CD8-positive, alpha-beta memory T cell (primary cell): Measurements from ENCODE around the gene CST6. TPM values are rescaled to one million over a fixed set of nuclear protein-coding genes. Genes with fewer than 3 reads are reported as not detected.

Experiments used
- CTCF ChIA-PET: fragments of 350-600 bp; sonication (Branson Sonifier 250); formaldehyde crosslinking; loops from one replicate; lab custom pipeline; 2021; ENCODE audit warnings: antibody characterized with exemption; lab: Charles Lee
- POLR2A ChIA-PET: fragments of 350-600 bp; sonication (Branson Sonifier 250); formaldehyde crosslinking; loops from one replicate; lab custom pipeline; 2021; ENCODE audit warnings: antibody characterized with exemption; lab: Charles Lee
- DNase-seq, 5 donors: peaks; one replicate each; pipeline versions ENCODE4 v3.0.0 to v3.0.0-alpha.2; 2020 to 2022; ENCODE audit warnings: mixed read lengths in 1 of 5
- H3K27ac ChIP-seq: one replicate; pipeline ENCODE4 v1.7.0; 2013; ENCODE audit warnings: low read depth, mild to moderate bottlenecking, low read length, moderate library complexity
- H3K27me3 ChIP-seq: 2 replicates; pipeline ENCODE4 v1.7.0; 2013; ENCODE audit warnings: low read length, mild to moderate bottlenecking; ENCODE audit not compliant: insufficient read depth, poor library complexity, severe bottlenecking
- H3K36me3 ChIP-seq: 2 replicates; pipeline ENCODE4 v1.7.0; 2013; ENCODE audit warnings: mild to moderate bottlenecking, low read length, moderate library complexity; ENCODE audit not compliant: insufficient read depth
- H3K4me1 ChIP-seq: 2 replicates; pipeline ENCODE4 v1.7.0; 2013; ENCODE audit warnings: mild to moderate bottlenecking, low read length, moderate library complexity; ENCODE audit not compliant: insufficient read depth
- H3K4me3 ChIP-seq: 2 replicates; pipeline ENCODE4 v1.7.0; 2013; ENCODE audit warnings: mild to moderate bottlenecking, low read length
- H3K9me3 ChIP-seq: 2 replicates; pipeline ENCODE4 v1.7.0; 2013; ENCODE audit warnings: mild to moderate bottlenecking, low read length
- H3K27ac Mint-ChIP-seq, 8 donors: one replicate each; pipeline ENCODE4 v1.8.0; 2020 to 2021; ENCODE audit warnings: mixed read lengths in 8 of 8, mild to moderate bottlenecking in 6 of 8, inconsistent platforms in 3 of 8, moderate library complexity in 3 of 8
- H3K27me3 Mint-ChIP-seq, 2 donors: one replicate each; pipeline ENCODE4 v1.8.0; 2020 to 2021; ENCODE audit warnings: mixed read lengths in 2 of 2, mild to moderate bottlenecking in 1 of 2, moderate library complexity in 1 of 2
- H3K36me3 Mint-ChIP-seq, 3 donors: one replicate each; pipeline ENCODE4 v1.8.0; 2020 to 2021; ENCODE audit warnings: mixed read lengths in 3 of 3, inconsistent platforms in 1 of 3, mild to moderate bottlenecking in 1 of 3
- H3K4me1 Mint-ChIP-seq, 3 donors: one replicate each; pipeline ENCODE4 v1.8.0; 2020 to 2021; ENCODE audit warnings: mixed read lengths in 3 of 3, inconsistent platforms in 1 of 3, mild to moderate bottlenecking in 1 of 3
- H3K4me3 Mint-ChIP-seq, 7 donors: one replicate each; pipeline ENCODE4 v1.8.0; 2020 to 2021; ENCODE audit warnings: mixed read lengths in 7 of 7, mild to moderate bottlenecking in 6 of 7, moderate library complexity in 4 of 7, inconsistent platforms in 2 of 7
- H3K9me3 Mint-ChIP-seq, 5 donors: one replicate each; pipeline ENCODE4 v1.8.0; 2020 to 2022; ENCODE audit warnings: mixed read lengths in 5 of 5, mild to moderate bottlenecking in 3 of 5, moderate library complexity in 2 of 5, inconsistent platforms in 1 of 5
- polyA plus RNA-seq: library from polyadenylated mRNA; unstranded; fragments of 300-500 nt; fragmentation: Illumina TruSeq; gene quantifications from one replicate; pipeline ENCODE4 v1.2.3, GENCODE V29; 2021
- total RNA-seq, 2 experiments: library from RNA; stranded (reverse); gene quantifications; one replicate each; pipeline ENCODE4 v1.2.3, GENCODE V29; 2021

CST6 gene, protein sequence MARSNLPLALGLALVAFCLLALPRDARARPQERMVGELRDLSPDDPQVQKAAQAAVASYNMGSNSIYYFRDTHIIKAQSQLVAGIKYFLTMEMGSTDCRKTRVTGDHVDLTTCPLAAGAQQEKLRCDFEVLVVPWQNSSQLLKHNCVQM
- total RNA-seq (not detected), polyA plus RNA-seq (not detected)

DNA sequence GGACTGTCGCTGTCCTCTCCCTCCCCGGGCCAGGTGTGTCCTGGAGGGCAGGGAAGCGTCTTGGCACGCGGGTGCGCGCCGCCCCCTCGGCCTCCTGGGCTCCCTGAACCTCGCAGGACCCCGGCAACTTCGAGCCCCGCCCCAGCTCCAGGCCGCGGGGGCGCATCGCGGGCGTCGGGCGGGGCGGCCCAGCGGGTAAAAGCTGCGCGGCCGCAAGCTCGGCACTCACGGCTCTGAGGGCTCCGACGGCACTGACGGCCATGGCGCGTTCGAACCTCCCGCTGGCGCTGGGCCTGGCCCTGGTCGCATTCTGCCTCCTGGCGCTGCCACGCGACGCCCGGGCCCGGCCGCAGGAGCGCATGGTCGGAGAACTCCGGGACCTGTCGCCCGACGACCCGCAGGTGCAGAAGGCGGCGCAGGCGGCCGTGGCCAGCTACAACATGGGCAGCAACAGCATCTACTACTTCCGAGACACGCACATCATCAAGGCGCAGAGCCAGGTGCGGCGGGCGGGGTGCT lies at the start of gene CST6:
Gene CST6, plus strand, starts transcription at position 224 of the 519 bp plus-strand sequence. Its CDS starts 37 bp downstream, at position 261.
- H3K27ac ChIP-seq = no peak within 1 kb of the TSS
- H3K27ac Mint-ChIP-seq = no peak within 1 kb of the TSS
- H3K4me3 ChIP-seq = no peak within 1 kb of the TSS
- POLR2A ChIA-PET = no interaction called here
- H3K4me1 Mint-ChIP-seq = no peaks in the 10 kb centered on the region
- CTCF ChIA-PET = interaction anchor here (0.5 to 5.6 kb wide), 2 partner anchors 11 to 20 kb away, joined by 3 to 22 read pairs; no protein-coding TSS in a partner anchor
- no peaks in the 10 kb centered on the region for H3K36me3 ChIP-seq
- no peaks in the 10 kb centered on the region for H3K36me3 Mint-ChIP-seq
- H3K4me3 Mint-ChIP-seq = no peak within 1 kb of the TSS
- H3K27me3 ChIP-seq = peaks cover 16% of the 10 kb centered on the region
- DNase-seq = peak in 1 of 5 donors; percentile 6
- no peaks in the 10 kb centered on the region for H3K9me3 Mint-ChIP-seq
- H3K9me3 ChIP-seq = no peaks in the 10 kb centered on the region
- H3K27me3 Mint-ChIP-seq = peaks cover 16 to 28% of the 10 kb centered on the region in 2 donors
- H3K4me1 ChIP-seq = no peaks in the 10 kb centered on the region

DNA sequence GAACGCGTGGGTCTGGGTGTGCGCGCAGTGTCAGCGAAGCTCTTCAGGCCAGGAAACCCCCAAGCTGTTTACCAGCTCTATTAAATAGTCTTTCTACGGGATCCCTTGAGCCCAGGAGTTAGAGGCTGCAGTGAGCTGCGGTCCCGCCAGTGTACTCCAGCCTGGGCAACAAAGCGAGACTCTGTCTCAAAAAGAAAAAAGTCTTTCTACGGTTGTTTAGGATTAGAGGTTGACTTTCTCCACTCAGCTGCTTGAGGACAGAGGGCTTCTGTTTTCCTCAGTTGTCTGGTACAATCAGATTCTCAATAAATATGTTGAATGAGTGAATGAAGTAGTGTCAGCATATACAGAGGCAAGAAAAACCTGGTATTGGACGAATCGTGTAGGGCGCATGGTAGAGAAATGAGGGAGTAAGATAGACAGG lies 49.7 kb upstream of the CST6 start:
- no peaks in the 10 kb centered on the region for H3K27me3 ChIP-seq
- Mint-ChIP-seq H3K4me3 (peak overlapping the region; percentile 92 to 99 (median 97)), H3K9me3 (no peaks in the 10 kb centered on the region), H3K36me3 (peaks cover 3 to 53% (median 4%) of the 10 kb centered on the region in 3 donors), H3K27me3 (no peaks in the 10 kb centered on the region), H3K4me1 (peaks cover 27 to 48% (median 46%) of the 10 kb centered on the region in 3 donors), H3K27ac (peak overlapping the region; percentile 33 to 99 (median 95))
- H3K9me3 ChIP-seq = no peaks in the 10 kb centered on the region
- peak overlapping the region; percentile 99 for H3K4me3 ChIP-seq
- H3K27ac ChIP-seq = peak overlapping the region; percentile 69
- peaks cover 29% of the 10 kb centered on the region for H3K36me3 ChIP-seq
- H3K4me1 ChIP-seq = peaks cover 31% of the 10 kb centered on the region
- DNase-seq = no peak
- ChIA-PET POLR2A (interaction anchor here (0.5 kb wide), 1 partner anchor 74 kb away, joined by 5 read pairs; the partner anchor contains the start of gene FIBP), CTCF (interaction anchor here (1.2 to 1.4 kb wide), 3 partner anchors 74 to 102 kb away, joined by 5 to 8 read pairs (median 6); partner anchors contain the start of genes FIBP and MUS81)

DNA sequence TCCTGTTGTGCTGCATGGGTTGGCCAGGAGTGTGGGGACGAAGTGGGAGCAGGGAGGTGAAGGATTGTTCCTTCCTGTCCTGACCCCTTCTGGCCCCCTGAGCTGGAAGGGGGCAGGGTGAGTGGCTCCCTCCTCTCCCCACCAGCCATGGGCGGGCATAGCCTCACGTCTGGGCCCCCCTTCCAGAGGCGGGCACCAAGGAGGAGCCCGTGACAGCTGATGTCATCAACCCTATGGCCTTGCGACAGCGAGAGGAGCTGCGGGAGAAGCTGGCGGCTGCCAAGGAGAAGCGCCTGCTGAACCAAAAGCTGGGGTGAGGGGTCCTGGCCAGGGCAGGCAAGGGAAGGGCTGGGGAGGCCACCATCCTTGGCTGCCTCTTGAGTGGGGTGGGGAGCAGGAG lies 46.9 kb upstream of the CST6 start:
- H3K27me3 ChIP-seq = no peaks in the 10 kb centered on the region
- peaks cover 3 to 77% (median 13%) of the 10 kb centered on the region in 3 donors for H3K36me3 Mint-ChIP-seq
- H3K4me1 Mint-ChIP-seq = peaks cover 29 to 43% (median 43%) of the 10 kb centered on the region in 3 donors
- DNase-seq = no peak
- H3K36me3 ChIP-seq = peaks cover 50% of the 10 kb centered on the region
- no peaks in the 10 kb centered on the region for H3K9me3 ChIP-seq
- CTCF ChIA-PET = interaction anchor here (1.4 to 3.5 kb wide), 3 partner anchors 56 to 77 kb away, joined by 3 to 11 read pairs (median 3); partner anchors contain the start of gene FIBP
- no peak overlapping the region for H3K27ac ChIP-seq
- peak overlapping the region in 1 of 8 donors; percentile 91 for H3K27ac Mint-ChIP-seq
- no peaks in the 10 kb centered on the region for H3K27me3 Mint-ChIP-seq
- peak overlapping the region in 1 of 7 donors; percentile 43 for H3K4me3 Mint-ChIP-seq
- POLR2A ChIA-PET = interaction anchor here (0.6 kb wide), 1 partner anchor 117 kb away, joined by 5 read pairs; no protein-coding TSS in a partner anchor
- H3K4me1 ChIP-seq = peaks cover 26% of the 10 kb centered on the region
- no peaks in the 10 kb centered on the region for H3K9me3 Mint-ChIP-seq
- H3K4me3 ChIP-seq = no peak overlapping the region

DNA sequence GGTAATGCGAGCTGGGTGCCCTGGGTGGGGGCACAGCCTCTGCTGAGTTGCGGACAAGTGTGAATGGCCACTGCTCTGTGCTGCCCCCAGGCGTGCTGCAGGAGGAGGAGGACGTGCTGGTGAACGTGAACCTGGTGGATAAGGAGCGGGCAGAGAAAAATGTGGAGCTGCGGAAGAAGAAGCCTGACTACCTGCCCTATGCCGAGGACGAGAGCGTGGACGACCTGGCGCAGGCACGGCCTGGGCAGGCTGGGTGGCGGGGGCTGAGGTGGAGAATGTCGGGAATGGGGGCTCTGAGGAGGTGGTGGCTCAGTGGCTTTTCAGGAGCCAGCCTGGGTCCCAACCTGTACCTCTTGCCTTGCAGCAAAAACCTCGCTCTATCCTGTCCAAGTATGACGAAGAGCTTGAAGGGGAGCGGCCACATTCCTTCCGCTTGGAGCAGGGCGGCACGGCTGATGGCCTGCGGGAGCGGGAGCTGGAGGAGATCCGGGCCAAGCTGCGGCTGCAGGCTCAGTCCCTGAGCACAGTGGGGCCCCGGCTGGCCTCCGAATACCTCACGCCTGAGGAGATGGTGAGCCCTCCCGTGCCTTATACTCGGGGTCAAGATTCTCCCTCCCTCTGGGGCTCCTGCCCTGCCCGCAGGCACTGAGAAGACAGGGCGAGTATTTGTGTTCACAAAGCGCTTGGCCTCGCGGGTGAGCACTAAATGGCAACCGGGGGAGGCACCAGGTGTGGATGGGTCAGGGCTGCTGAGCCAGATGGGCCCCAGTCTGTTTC lies 45.6 kb upstream of the CST6 start:
- Histone ChIP-seq H3K27me3 (no peaks in the 10 kb centered on the region), H3K4me3 (no peak overlapping the region), H3K27ac (no peak overlapping the region), H3K4me1 (peaks cover 21% of the 10 kb centered on the region), H3K9me3 (no peaks in the 10 kb centered on the region), H3K36me3 (peaks cover 53% of the 10 kb centered on the region)
- ChIA-PET POLR2A (no interaction called here), CTCF (interaction anchor here (1.2 to 3.5 kb wide), 2 partner anchors 75 to 78 kb away, joined by 4 to 11 read pairs; partner anchors contain the start of gene FIBP)
- Mint-ChIP-seq H3K9me3 (no peaks in the 10 kb centered on the region), H3K27ac (peak overlapping the region in 1 of 8 donors; percentile 43), H3K36me3 (peaks cover 3 to 83% (median 17%) of the 10 kb centered on the region in 3 donors), H3K4me3 (no peak overlapping the region), H3K4me1 (peaks cover 30 to 42% (median 37%) of the 10 kb centered on the region in 3 donors), H3K27me3 (no peaks in the 10 kb centered on the region)
- DNase-seq = no peak

DNA sequence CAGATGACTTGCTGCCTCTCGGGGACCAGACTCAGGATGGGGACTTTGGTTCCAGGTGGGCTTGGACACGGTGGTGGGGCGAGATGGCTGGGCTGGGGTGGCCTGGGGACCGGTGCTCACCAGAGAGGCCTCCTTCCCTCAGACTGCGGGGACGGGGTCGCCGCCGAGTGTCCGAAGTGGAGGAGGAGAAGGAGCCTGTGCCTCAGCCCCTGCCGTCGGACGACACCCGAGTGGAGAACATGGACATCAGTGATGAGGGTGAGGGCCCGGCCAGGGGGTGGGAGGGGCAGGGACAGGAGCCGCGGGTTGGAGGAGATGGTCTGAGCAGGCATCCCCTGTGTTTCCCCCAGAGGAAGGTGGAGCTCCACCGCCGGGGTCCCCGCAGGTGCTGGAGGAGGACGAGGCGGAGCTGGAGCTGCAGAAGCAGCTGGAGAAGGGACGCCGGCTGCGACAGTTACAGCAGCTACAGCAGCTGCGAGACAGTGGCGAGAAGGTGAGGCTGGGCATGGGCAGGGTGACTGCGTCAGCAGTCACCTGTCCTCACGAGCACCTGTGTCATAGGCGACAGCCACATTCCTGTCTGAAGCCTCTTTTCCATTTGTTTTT lies 44.4 kb upstream of the CST6 start:
- no peaks in the 10 kb centered on the region for H3K27me3 Mint-ChIP-seq
- ChIA-PET POLR2A (interaction anchor here (0.6 kb wide), 1 partner anchor 9 kb away, joined by 3 read pairs; no protein-coding TSS in a partner anchor), CTCF (interaction anchor here (0.5 to 1.2 kb wide), 4 partner anchors 70 to 83 kb away, joined by 3 to 4 read pairs (median 4); partner anchors contain the start of gene CCDC85B)
- DNase-seq = no peak
- no peaks in the 10 kb centered on the region for H3K9me3 ChIP-seq
- H3K4me3 Mint-ChIP-seq = no peak overlapping the region
- H3K9me3 Mint-ChIP-seq = no peaks in the 10 kb centered on the region
- no peaks in the 10 kb centered on the region for H3K27me3 ChIP-seq
- H3K4me1 ChIP-seq = peaks cover 15% of the 10 kb centered on the region
- H3K27ac Mint-ChIP-seq = no peak overlapping the region
- peaks cover 3 to 84% (median 24%) of the 10 kb centered on the region in 3 donors for H3K36me3 Mint-ChIP-seq
- H3K4me3 ChIP-seq = no peak overlapping the region
- H3K36me3 ChIP-seq = peaks cover 54% of the 10 kb centered on the region
- H3K27ac ChIP-seq = no peak overlapping the region
- H3K4me1 Mint-ChIP-seq = peaks cover 22 to 33% (median 27%) of the 10 kb centered on the region in 3 donors

DNA sequence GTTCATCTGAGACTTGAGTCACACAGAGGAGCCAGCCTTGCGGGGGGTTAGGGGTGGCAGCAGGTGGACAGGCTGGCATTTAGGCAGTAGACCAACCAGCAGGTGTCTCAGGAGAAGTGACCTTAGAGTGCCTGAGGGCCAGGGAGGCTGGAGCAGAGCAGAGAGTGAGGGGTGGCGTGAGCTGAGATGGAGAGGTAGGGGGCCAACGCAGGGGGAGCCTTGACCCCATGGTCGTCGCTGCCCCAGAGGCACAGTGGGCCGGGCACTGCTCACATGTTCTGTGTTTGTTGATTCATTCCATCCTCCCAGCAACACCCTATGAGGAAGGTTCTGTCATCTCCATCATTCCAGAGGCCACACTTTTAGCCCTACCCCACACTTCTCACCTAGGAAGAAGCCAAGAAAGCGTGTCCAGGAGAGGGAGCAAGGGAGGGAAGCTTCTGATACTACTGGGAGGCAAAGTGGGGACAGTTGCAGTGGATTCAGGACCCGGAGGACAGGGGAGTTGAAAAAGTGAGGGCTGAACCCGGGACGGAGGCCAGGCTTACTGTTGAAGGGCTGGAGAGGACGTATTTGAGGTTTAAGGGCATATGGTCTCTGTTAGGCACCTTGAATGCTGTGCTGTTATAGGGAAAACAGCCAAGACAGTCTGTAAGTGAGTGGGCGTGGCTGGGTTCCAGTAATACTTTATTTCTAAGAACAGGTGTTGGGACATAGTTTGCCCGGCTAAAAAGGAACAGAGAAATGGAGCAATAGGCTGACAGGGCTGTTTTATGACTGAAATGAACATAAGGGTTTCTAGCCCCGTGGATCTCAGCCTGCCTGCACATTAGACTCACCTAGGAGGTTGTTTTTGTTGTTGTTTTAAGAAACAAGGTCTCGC lies 43.0 kb upstream of the CST6 start:
- H3K4me1 ChIP-seq = peaks cover 2% of the 10 kb centered on the region
- no peaks in the 10 kb centered on the region for H3K27me3 ChIP-seq
- Mint-ChIP-seq H3K4me3 (no peak overlapping the region), H3K27me3 (no peaks in the 10 kb centered on the region), H3K9me3 (no peaks in the 10 kb centered on the region), H3K27ac (peak overlapping the region in 4 of 8 donors; percentile 42 to 70 (median 50)), H3K36me3 (peaks cover 8 to 85% (median 24%) of the 10 kb centered on the region in 3 donors), H3K4me1 (peaks cover 11 to 19% (median 13%) of the 10 kb centered on the region in 3 donors)
- peaks cover 56% of the 10 kb centered on the region for H3K36me3 ChIP-seq
- H3K4me3 ChIP-seq = no peak overlapping the region
- no peak overlapping the region for H3K27ac ChIP-seq
- CTCF ChIA-PET = interaction anchor here (0.9 to 1.1 kb wide), 2 partner anchors 79 to 85 kb away, joined by 3 to 4 read pairs; partner anchors contain the start of gene CCDC85B
- DNase-seq = no peak
- H3K9me3 ChIP-seq = no peaks in the 10 kb centered on the region
- POLR2A ChIA-PET = no interaction called here
